ENCODE results near the gene TPCN2.

TPCN2 gene

GRCh38 chr11:69127884-69128283 lies 79.2 kb downstream of the TPCN2 start:
- no peak for TF ChIP-seq TAF1 (IDR thresholded peaks at IDR 0.05; ENCODE audit: borderline replicate concordance, insufficient read depth, low read length)
- TF ChIP-seq SIN3A (IDR thresholded peaks at IDR 0.05; ENCODE audit: borderline replicate concordance, insufficient read depth, low read length): no peak
- TF ChIP-seq REST (IDR thresholded peaks at IDR 0.05; ENCODE audit: insufficient read depth in 1 of 2, low read depth in 2 of 2, low read length in 2 of 2): no peak
- TF ChIP-seq POLR2AphosphoS5 (IDR thresholded peaks at IDR 0.05; ENCODE audit: low read depth, low read length): no peak
- no peak for TF ChIP-seq FOXP2 (optimal IDR thresholded peaks at IDR 0.05; ENCODE audit: borderline replicate concordance, extremely low read depth, extremely low read length, insufficient read depth)

- TF ChIP-seq REST (IDR thresholded peaks at IDR 0.05; ENCODE audit: insufficient read depth in 1 of 2, low read depth in 2 of 2, low read length in 2 of 2) (no peak), SIN3A (IDR thresholded peaks at IDR 0.05; ENCODE audit: borderline replicate concordance, insufficient read depth, low read length) (no peak), FOXP2 (optimal IDR thresholded peaks at IDR 0.05; ENCODE audit: borderline replicate concordance, extremely low read depth, extremely low read length, insufficient read depth) (no peak), TAF1 (IDR thresholded peaks at IDR 0.05; ENCODE audit: borderline replicate concordance, insufficient read depth, low read length) (no peak), POLR2AphosphoS5 (IDR thresholded peaks at IDR 0.05; ENCODE audit: low read depth, low read length) (no peak)
Observed at GRCh38 chr11:69129053-69129452, 80.3 kb downstream of the TPCN2 start.

- TF ChIP-seq FOXP2 (optimal IDR thresholded peaks at IDR 0.05; ENCODE audit: borderline replicate concordance, extremely low read depth, extremely low read length, insufficient read depth): no peak
- no peak for TF ChIP-seq POLR2AphosphoS5 (IDR thresholded peaks at IDR 0.05; ENCODE audit: low read depth, low read length)
- no peak for TF ChIP-seq TAF1 (IDR thresholded peaks at IDR 0.05; ENCODE audit: borderline replicate concordance, insufficient read depth, low read length)
- TF ChIP-seq SIN3A (IDR thresholded peaks at IDR 0.05; ENCODE audit: borderline replicate concordance, insufficient read depth, low read length): no peak
Observed at GRCh38 chr11:69129647-69130046, 80.9 kb downstream of the TPCN2 start.

GRCh38 chr11:69130654-69131053 lies 81.9 kb downstream of the TPCN2 start:
- TF ChIP-seq SIN3A (IDR thresholded peaks at IDR 0.05; ENCODE audit: borderline replicate concordance, insufficient read depth, low read length) (no peak), REST (IDR thresholded peaks at IDR 0.05; ENCODE audit: insufficient read depth in 1 of 2, low read depth in 2 of 2, low read length in 2 of 2) (no peak), FOXP2 (optimal IDR thresholded peaks at IDR 0.05; ENCODE audit: borderline replicate concordance, extremely low read depth, extremely low read length, insufficient read depth) (no peak), TAF1 (IDR thresholded peaks at IDR 0.05; ENCODE audit: borderline replicate concordance, insufficient read depth, low read length) (no peak), POLR2AphosphoS5 (IDR thresholded peaks at IDR 0.05; ENCODE audit: low read depth, low read length) (no peak)

- no peak for TF ChIP-seq REST (IDR thresholded peaks at IDR 0.05; ENCODE audit: insufficient read depth in 1 of 2, low read depth in 2 of 2, low read length in 2 of 2)
- no peak for TF ChIP-seq SIN3A (IDR thresholded peaks at IDR 0.05; ENCODE audit: borderline replicate concordance, insufficient read depth, low read length)
- no peak for TF ChIP-seq POLR2AphosphoS5 (IDR thresholded peaks at IDR 0.05; ENCODE audit: low read depth, low read length)
- no peak for TF ChIP-seq FOXP2 (optimal IDR thresholded peaks at IDR 0.05; ENCODE audit: borderline replicate concordance, extremely low read depth, extremely low read length, insufficient read depth)
- TF ChIP-seq TAF1 (IDR thresholded peaks at IDR 0.05; ENCODE audit: borderline replicate concordance, insufficient read depth, low read length): no peak
Observed at GRCh38 chr11:69131121-69131566, 82.4 kb downstream of the TPCN2 start.

All from PFSK-1 (cell line).